K562 (cell line): ENCODE measurements around the gene FAM107B.

Experiments used
- CBX1 ChIP-seq: sonication (generic); IDR thresholded peaks from 2 replicates; pipeline ENCODE4 v1.6.1; 2016; ENCODE audit warnings: antibody characterized with exemption, low read depth, mild to moderate bottlenecking
- CBX2 ChIP-seq: fragments of 200-600 bp; sonication (generic); IDR thresholded peaks from one replicate; pipeline ENCODE4 v1.6.1; 2012; ENCODE audit warnings: mild to moderate bottlenecking, low read length, inconsistent platforms; ENCODE audit not compliant: insufficient read depth, poor library complexity, severe bottlenecking
- EZH2 ChIP-seq: IDR thresholded peaks from 2 replicates; pipeline ENCODE4 v1.6.1; 2012; ENCODE audit warnings: low read depth, mild to moderate bottlenecking, inconsistent platforms, low read length, borderline replicate concordance
- MXI1 ChIP-seq: IDR thresholded peaks from 2 replicates; pipeline ENCODE4 v1.6.1; 2011; ENCODE audit warnings: low read depth, mild to moderate bottlenecking, improper control_type of control experiment, low read length
- PRPF4 ChIP-seq: fragments of 200-400 bp; formaldehyde crosslinking; IDR thresholded peaks from one replicate; pipeline ENCODE4 v1.6.1; 2017; ENCODE audit warnings: low read length, low read depth, mild to moderate bottlenecking; ENCODE audit not compliant: insufficient read depth, poor library complexity, severe bottlenecking
- PTRF ChIP-seq: fragments of 450-650 bp; IDR thresholded peaks from 2 replicates; pipeline ENCODE4 v1.6.1; 2016; ENCODE audit warnings: mild to moderate bottlenecking, missing genetic modification characterization, missing compliant biosample characterization
- TF ChIP-seq, protein P1 (sequence below), 2 experiments: fragments of 450-650 bp; IDR thresholded peaks; 2 replicates each; pipeline ENCODE4 v1.6.1; 2016
- TF ChIP-seq, protein P2 (sequence below), 2 experiments: fragments of 450-650 bp; IDR thresholded peaks; 2 replicates each; pipeline ENCODE4 v1.6.1; 2018; ENCODE audit warnings: mild to moderate bottlenecking in 2 of 2, low read depth in 1 of 2; ENCODE audit not compliant: partially characterized antibody in 2 of 2

DNA sequence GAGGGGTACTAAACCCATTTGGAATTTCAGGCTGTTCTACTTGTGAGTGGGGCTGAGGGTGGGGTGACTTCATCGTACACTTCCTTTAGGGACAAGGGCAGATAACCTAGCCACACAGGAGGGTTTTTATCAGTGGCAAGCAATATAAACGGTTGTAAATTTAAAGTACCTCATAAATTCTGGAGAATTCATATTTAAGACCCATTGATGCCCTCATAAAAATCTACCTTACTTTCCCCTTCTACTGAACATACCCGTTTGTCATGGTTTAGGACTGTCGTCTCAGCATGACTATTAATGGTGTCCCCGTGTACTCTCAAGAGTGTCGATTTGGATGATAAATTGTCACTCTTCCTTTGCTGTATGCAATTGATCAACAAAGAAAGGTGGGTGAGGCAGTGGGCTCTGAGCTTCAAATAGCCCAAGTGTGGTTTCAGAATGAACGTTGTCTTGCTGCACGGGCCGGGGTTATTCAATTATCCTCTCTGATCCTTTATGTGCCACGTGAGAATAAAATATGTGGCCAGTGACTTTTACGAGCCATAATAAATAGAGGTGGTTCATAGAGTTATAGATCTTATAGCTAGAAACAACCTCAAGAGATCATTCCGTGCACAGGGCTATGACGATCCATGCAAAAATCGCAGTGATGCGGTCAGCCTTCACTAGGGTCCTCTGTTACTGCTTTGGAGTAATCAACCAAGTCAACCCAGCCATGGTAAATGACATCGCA lies 82.2 kb downstream of the FAM107B start:
- no peak for TF ChIP-seq MXI1
- TF ChIP-seq PTRF (tag) = no peak
- no peak for TF ChIP-seq CBX1
- TF ChIP-seq PRPF4 = no peak
- TF ChIP-seq, protein P1, sequence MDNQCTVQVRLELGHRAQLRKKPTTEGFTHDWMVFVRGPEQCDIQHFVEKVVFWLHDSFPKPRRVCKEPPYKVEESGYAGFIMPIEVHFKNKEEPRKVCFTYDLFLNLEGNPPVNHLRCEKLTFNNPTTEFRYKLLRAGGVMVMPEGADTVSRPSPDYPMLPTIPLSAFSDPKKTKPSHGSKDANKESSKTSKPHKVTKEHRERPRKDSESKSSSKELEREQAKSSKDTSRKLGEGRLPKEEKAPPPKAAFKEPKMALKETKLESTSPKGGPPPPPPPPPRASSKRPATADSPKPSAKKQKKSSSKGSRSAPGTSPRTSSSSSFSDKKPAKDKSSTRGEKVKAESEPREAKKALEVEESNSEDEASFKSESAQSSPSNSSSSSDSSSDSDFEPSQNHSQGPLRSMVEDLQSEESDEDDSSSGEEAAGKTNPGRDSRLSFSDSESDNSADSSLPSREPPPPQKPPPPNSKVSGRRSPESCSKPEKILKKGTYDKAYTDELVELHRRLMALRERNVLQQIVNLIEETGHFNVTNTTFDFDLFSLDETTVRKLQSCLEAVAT (IDR thresholded peaks at IDR 0.05) = no peak
- TF ChIP-seq, protein P2, sequence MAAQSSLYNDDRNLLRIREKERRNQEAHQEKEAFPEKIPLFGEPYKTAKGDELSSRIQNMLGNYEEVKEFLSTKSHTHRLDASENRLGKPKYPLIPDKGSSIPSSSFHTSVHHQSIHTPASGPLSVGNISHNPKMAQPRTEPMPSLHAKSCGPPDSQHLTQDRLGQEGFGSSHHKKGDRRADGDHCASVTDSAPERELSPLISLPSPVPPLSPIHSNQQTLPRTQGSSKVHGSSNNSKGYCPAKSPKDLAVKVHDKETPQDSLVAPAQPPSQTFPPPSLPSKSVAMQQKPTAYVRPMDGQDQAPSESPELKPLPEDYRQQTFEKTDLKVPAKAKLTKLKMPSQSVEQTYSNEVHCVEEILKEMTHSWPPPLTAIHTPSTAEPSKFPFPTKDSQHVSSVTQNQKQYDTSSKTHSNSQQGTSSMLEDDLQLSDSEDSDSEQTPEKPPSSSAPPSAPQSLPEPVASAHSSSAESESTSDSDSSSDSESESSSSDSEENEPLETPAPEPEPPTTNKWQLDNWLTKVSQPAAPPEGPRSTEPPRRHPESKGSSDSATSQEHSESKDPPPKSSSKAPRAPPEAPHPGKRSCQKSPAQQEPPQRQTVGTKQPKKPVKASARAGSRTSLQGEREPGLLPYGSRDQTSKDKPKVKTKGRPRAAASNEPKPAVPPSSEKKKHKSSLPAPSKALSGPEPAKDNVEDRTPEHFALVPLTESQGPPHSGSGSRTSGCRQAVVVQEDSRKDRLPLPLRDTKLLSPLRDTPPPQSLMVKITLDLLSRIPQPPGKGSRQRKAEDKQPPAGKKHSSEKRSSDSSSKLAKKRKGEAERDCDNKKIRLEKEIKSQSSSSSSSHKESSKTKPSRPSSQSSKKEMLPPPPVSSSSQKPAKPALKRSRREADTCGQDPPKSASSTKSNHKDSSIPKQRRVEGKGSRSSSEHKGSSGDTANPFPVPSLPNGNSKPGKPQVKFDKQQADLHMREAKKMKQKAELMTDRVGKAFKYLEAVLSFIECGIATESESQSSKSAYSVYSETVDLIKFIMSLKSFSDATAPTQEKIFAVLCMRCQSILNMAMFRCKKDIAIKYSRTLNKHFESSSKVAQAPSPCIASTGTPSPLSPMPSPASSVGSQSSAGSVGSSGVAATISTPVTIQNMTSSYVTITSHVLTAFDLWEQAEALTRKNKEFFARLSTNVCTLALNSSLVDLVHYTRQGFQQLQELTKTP (IDR thresholded peaks at IDR 0.05; ENCODE audit: low read depth in 1 of 2, partially characterized antibody in 2 of 2) = no peak
- TF ChIP-seq CBX2 = no peak
- TF ChIP-seq EZH2 = no peak
